ENCODE data around the gene CRB2.

The CRB2 gene

GRCh38 chr9:123359106-123359505, 3.1 kb downstream of the CRB2 start:
- DNase-seq (ENCODE audit: low spot score in 2 of 2), result no peak
- Histone ChIP-seq H3K4me3 (no peak overlapping the region), H3K4me1 (peaks cover 20% of the 10 kb centered on the region), H3K9me3 (no peaks in the 10 kb centered on the region), H3K27me3 (ENCODE audit: low read depth) (no peaks in the 10 kb centered on the region), H3K36me3 (replicated peaks) (no peaks in the 10 kb centered on the region)
- in situ Hi-C loops (cut with MboI; ENCODE audit: low sequenced_read_pairs), result loop anchor here (25.0 kb wide), 1 partner anchor 1247 kb away; no protein-coding TSS in a partner anchor

GRCh38 chr9:123359546-123359945, 3.5 kb downstream of the CRB2 start:
- DNase-seq (ENCODE audit: low spot score in 2 of 2), result no peak
- in situ Hi-C loops (cut with MboI; ENCODE audit: low sequenced_read_pairs), result loop anchor here (25.0 kb wide), 1 partner anchor 1247 kb away; no protein-coding TSS in a partner anchor
- Histone ChIP-seq H3K27me3 (ENCODE audit: low read depth) (no peaks in the 10 kb centered on the region), H3K4me1 (peaks cover 20% of the 10 kb centered on the region), H3K9me3 (no peaks in the 10 kb centered on the region), H3K4me3 (no peak overlapping the region), H3K36me3 (replicated peaks) (no peaks in the 10 kb centered on the region)

GRCh38 chr9:123360161-123361085, 4.4 kb downstream of the CRB2 start:
- no peaks in the 10 kb centered on the region for H3K36me3 ChIP-seq (replicated peaks)
- H3K9me3 ChIP-seq, result no peaks in the 10 kb centered on the region
- no peak overlapping the region for H3K4me3 ChIP-seq
- H3K27me3 ChIP-seq (ENCODE audit: low read depth), result no peaks in the 10 kb centered on the region
- DNase-seq (ENCODE audit: low spot score in 2 of 2), result peak; percentile 75 to 97
- in situ Hi-C loops (cut with MboI; ENCODE audit: low sequenced_read_pairs), result loop anchor here (25.0 kb wide), 1 partner anchor 1248 kb away; no protein-coding TSS in a partner anchor
- peaks cover 20% of the 10 kb centered on the region for H3K4me1 ChIP-seq

- Histone ChIP-seq H3K9me3 (no peaks in the 10 kb centered on the region), H3K36me3 (replicated peaks) (no peaks in the 10 kb centered on the region), H3K4me3 (no peak overlapping the region), H3K27me3 (ENCODE audit: low read depth) (no peaks in the 10 kb centered on the region), H3K4me1 (peaks cover 20% of the 10 kb centered on the region)
- in situ Hi-C loops (cut with MboI; ENCODE audit: low sequenced_read_pairs), result loop anchor here (25.0 kb wide), 1 partner anchor 1249 kb away; no protein-coding TSS in a partner anchor
- DNase-seq (ENCODE audit: low spot score in 2 of 2), result no peak
Measured at GRCh38 chr9:123361086-123361730, 5.2 kb downstream of the CRB2 start.

GRCh38 chr9:123361731-123362510, 5.9 kb downstream of the CRB2 start:
- H3K27me3 ChIP-seq (ENCODE audit: low read depth), result no peaks in the 10 kb centered on the region
- H3K4me1 ChIP-seq, result peaks cover 20% of the 10 kb centered on the region
- no peaks in the 10 kb centered on the region for H3K9me3 ChIP-seq
- in situ Hi-C loops (cut with MboI; ENCODE audit: low sequenced_read_pairs), result loop anchor here (25.0 kb wide), 1 partner anchor 1250 kb away; no protein-coding TSS in a partner anchor
- no peak overlapping the region for H3K4me3 ChIP-seq
- no peaks in the 10 kb centered on the region for H3K36me3 ChIP-seq (replicated peaks)
- no peak for DNase-seq (ENCODE audit: low spot score in 2 of 2)

- no peaks in the 10 kb centered on the region for H3K27me3 ChIP-seq (ENCODE audit: low read depth)
- in situ Hi-C loops (cut with MboI; ENCODE audit: low sequenced_read_pairs), result loop anchor here (25.0 kb wide), 1 partner anchor 1251 kb away; no protein-coding TSS in a partner anchor
- no peaks in the 10 kb centered on the region for H3K36me3 ChIP-seq (replicated peaks)
- peaks cover 17% of the 10 kb centered on the region for H3K4me1 ChIP-seq
- no peaks in the 10 kb centered on the region for H3K9me3 ChIP-seq
- H3K4me3 ChIP-seq, result no peak overlapping the region
- no peak for DNase-seq (ENCODE audit: low spot score in 2 of 2)
Measured at GRCh38 chr9:123362856-123363255, 6.9 kb downstream of the CRB2 start.

GRCh38 chr9:123364241-123364824, 8.3 kb downstream of the CRB2 start:
- DNase-seq (ENCODE audit: low spot score in 2 of 2), result no peak
- in situ Hi-C loops (cut with MboI; ENCODE audit: low sequenced_read_pairs), result loop anchor here (25.0 kb wide), 1 partner anchor 1252 kb away; no protein-coding TSS in a partner anchor
- H3K4me1 ChIP-seq, result peaks cover 13% of the 10 kb centered on the region
- H3K4me3 ChIP-seq, result no peak overlapping the region
- H3K27me3 ChIP-seq (ENCODE audit: low read depth), result no peaks in the 10 kb centered on the region
- no peaks in the 10 kb centered on the region for H3K9me3 ChIP-seq
- no peaks in the 10 kb centered on the region for H3K36me3 ChIP-seq (replicated peaks)

- H3K27me3 ChIP-seq (ENCODE audit: low read depth), result no peaks in the 10 kb centered on the region
- H3K4me1 ChIP-seq, result peaks cover 5% of the 10 kb centered on the region
- H3K4me3 ChIP-seq, result no peak overlapping the region
- no peaks in the 10 kb centered on the region for H3K36me3 ChIP-seq (replicated peaks)
- in situ Hi-C loops (cut with MboI; ENCODE audit: low sequenced_read_pairs), result loop anchor here (25.0 kb wide), 1 partner anchor 1253 kb away; no protein-coding TSS in a partner anchor
- no peak for DNase-seq (ENCODE audit: low spot score in 2 of 2)
- no peaks in the 10 kb centered on the region for H3K9me3 ChIP-seq
Measured at GRCh38 chr9:123365287-123365880, 9.4 kb downstream of the CRB2 start.

GRCh38 chr9:123365881-123366528, 10.0 kb downstream of the CRB2 start:
- DNase-seq (ENCODE audit: low spot score in 2 of 2), result no peak
- H3K9me3 ChIP-seq, result no peaks in the 10 kb centered on the region
- in situ Hi-C loops (cut with MboI; ENCODE audit: low sequenced_read_pairs), result loop anchor here (25.0 kb wide), 1 partner anchor 1254 kb away; no protein-coding TSS in a partner anchor
- no peaks in the 10 kb centered on the region for H3K27me3 ChIP-seq (ENCODE audit: low read depth)
- H3K4me3 ChIP-seq, result no peak overlapping the region
- H3K36me3 ChIP-seq (replicated peaks), result no peaks in the 10 kb centered on the region
- no peaks in the 10 kb centered on the region for H3K4me1 ChIP-seq

GRCh38 chr9:123368023-123368422, 12.0 kb downstream of the CRB2 start:
- in situ Hi-C loops (cut with MboI; ENCODE audit: low sequenced_read_pairs), result loop anchor here (25.0 kb wide), 1 partner anchor 1256 kb away; no protein-coding TSS in a partner anchor
- Histone ChIP-seq H3K36me3 (replicated peaks) (no peaks in the 10 kb centered on the region), H3K27me3 (ENCODE audit: low read depth) (0 out of 2 replicates have a peak, but pooled peaks cover 2% of the 10 kb centered on the region), H3K9me3 (no peaks in the 10 kb centered on the region), H3K4me3 (no peak overlapping the region), H3K4me1 (no peaks in the 10 kb centered on the region)
- DNase-seq (ENCODE audit: low spot score in 2 of 2), result no peak

- Histone ChIP-seq H3K4me1 (no peaks in the 10 kb centered on the region), H3K36me3 (replicated peaks) (no peaks in the 10 kb centered on the region), H3K27me3 (ENCODE audit: low read depth) (0 out of 2 replicates have a peak, but pooled peaks cover 2% of the 10 kb centered on the region), H3K4me3 (no peak overlapping the region), H3K9me3 (no peaks in the 10 kb centered on the region)
- in situ Hi-C loops (cut with MboI; ENCODE audit: low sequenced_read_pairs), result loop anchor here (25.0 kb wide), 1 partner anchor 1256 kb away; no protein-coding TSS in a partner anchor
- no peak for DNase-seq (ENCODE audit: low spot score in 2 of 2)
Measured at GRCh38 chr9:123368536-123369153, 12.6 kb downstream of the CRB2 start.

GRCh38 chr9:123369296-123369695, 13.3 kb downstream of the CRB2 start:
- H3K36me3 ChIP-seq (replicated peaks), result no peaks in the 10 kb centered on the region
- H3K4me1 ChIP-seq, result no peaks in the 10 kb centered on the region
- no peaks in the 10 kb centered on the region for H3K9me3 ChIP-seq
- 0 out of 2 replicates have a peak, but pooled peaks cover 2% of the 10 kb centered on the region for H3K27me3 ChIP-seq (ENCODE audit: low read depth)
- DNase-seq (ENCODE audit: low spot score in 2 of 2), result no peak
- in situ Hi-C loops (cut with MboI; ENCODE audit: low sequenced_read_pairs), result loop anchor here (25.0 kb wide), 1 partner anchor 1257 kb away; no protein-coding TSS in a partner anchor
- H3K4me3 ChIP-seq, result no peak overlapping the region

Measured in HAP-1 (cell line).